HK-2 (cell line): ENCODE data around the gene MSANTD2.

Experiments
- DNase-seq: peaks from one replicate; pipeline ENCODE4 v3.0.0-alpha.2; 2018; ENCODE audit not compliant: unreplicated experiment

MSANTD2 gene

GRCh38 chr11:124737638-124738305 lies 62.4 kb downstream of the MSANTD2 start:
- DNase-seq = no peak

DNA sequence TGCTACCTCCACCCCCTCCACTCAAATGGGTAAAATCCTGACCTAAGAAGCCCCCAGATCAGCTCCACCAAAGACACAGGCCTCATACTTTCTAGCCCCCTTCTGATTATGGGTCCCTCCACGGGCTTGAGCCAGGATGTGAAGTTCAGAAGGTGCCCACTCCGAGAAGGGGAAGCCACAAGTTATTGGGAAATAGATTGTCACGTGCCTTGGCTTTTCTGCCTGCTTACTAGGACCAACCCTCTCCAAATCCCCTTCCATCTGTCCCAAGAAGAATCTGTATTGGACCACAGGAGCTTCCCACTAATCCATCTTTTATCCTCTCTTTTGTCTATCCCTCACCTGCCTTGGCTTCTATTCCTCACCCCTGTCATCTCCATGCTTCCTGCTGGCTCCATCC lies 63.5 kb downstream of the MSANTD2 start:
- DNase-seq = no peak

GRCh38 chr11:124732230-124732629 lies 68.0 kb downstream of the MSANTD2 start:
- DNase-seq = no peak

GRCh38 chr11:124729571-124729970 lies 70.6 kb downstream of the MSANTD2 start:
- no peak for DNase-seq

DNA sequence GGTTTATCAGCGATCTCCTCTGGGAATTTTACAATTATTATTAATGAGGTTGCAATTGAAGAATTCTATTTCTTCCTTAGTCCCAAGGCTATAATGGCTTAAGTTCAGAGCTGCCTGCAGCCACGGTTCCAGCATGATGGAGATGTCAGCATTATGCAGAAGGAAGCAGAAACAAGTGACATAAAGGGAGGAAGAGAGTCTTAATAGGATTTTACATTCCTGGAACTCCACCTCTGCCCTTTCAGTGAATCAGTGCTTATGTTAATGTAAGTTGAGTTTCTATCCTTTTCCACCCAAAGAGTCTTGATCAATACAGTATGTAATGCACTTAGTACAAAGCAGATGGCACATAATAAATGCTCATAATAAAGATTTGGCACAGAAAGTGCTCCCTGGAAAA lies 72.1 kb downstream of the MSANTD2 start:
- no peak for DNase-seq

DNA sequence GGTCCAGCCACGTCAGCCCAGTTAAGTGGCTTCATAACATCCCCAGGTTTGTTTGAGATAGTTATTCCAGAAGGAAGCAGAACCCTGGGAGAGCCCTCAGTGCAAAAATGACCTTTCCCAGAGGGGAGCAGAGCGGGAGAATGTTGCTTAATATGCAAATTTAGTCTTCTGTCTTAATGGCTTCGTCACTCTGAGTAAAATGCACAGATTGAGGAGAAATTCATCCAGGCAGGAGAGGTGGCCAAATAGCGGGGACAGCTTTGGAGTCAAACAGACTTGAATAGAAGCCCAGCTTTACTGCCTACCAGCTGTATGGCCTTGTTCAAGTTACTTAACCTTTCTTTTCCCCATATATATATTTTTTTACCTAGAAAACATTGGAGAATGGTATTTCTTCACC lies 72.7 kb downstream of the MSANTD2 start:
- DNase-seq = no peak

DNA sequence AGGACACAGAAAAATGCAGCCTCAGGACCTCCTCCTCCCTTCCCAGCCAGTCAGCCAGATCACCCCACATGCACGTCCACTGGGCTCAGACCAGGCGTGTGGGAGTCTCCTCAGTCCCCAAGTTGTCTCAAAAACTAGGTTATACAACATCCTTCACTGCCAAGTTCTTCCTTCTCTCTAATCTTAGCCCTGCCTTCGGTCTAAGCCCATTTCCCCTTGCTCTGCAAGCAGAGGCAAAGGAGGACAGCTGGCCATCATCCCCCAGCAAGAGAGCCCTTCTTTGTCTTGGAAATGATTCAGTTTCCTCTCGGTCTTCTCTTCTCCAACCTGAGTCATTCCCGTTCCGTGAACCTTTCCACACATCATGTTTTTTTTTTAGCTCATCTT lies 74.5 kb downstream of the MSANTD2 start:
- DNase-seq = no peak

- no peak for DNase-seq
Observed at GRCh38 chr11:124724979-124725718, 75.1 kb downstream of the MSANTD2 start.

- DNase-seq = no peak
Observed at GRCh38 chr11:124722176-124722575, 78.0 kb downstream of the MSANTD2 start.

DNA sequence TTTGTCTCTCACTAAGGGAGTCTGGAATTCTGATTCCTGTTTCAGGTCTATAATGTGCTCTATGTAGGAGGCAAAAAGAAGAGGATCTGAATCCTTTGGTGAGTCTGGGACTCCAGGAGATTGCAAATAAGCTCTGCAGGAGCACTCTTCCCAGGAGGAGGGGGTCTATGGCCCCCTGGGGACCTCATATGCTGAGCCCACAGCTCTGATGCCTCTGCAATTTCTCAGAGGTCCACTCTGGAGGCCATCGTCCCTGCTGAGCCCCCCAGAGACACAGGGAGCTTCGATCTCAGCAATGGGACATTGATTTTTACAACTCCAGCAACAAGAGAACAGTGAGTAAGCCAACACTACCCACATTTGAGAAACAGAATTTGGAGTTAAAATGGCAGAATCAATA lies 80.7 kb downstream of the MSANTD2 start:
- no peak for DNase-seq

DNA sequence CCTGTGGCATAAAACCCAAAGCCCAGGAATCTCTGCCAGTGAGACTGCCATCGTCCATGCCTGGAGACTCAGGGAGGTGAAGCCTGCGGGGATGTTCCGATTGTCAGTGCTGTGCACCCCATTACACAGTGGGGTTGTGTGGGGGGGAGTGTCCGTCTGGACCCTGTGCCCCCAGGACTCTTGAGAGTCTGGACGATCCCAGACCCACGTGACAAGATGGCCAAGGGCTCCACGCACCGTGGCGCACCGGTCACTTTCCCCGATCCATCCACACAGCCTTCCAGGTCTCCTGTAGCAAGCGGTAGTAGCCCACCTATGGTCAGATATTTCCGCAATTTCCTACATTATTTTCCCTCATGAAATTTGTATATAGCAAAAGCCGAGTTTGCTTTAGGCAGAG lies 81.4 kb downstream of the MSANTD2 start:
- DNase-seq = no peak

DNA sequence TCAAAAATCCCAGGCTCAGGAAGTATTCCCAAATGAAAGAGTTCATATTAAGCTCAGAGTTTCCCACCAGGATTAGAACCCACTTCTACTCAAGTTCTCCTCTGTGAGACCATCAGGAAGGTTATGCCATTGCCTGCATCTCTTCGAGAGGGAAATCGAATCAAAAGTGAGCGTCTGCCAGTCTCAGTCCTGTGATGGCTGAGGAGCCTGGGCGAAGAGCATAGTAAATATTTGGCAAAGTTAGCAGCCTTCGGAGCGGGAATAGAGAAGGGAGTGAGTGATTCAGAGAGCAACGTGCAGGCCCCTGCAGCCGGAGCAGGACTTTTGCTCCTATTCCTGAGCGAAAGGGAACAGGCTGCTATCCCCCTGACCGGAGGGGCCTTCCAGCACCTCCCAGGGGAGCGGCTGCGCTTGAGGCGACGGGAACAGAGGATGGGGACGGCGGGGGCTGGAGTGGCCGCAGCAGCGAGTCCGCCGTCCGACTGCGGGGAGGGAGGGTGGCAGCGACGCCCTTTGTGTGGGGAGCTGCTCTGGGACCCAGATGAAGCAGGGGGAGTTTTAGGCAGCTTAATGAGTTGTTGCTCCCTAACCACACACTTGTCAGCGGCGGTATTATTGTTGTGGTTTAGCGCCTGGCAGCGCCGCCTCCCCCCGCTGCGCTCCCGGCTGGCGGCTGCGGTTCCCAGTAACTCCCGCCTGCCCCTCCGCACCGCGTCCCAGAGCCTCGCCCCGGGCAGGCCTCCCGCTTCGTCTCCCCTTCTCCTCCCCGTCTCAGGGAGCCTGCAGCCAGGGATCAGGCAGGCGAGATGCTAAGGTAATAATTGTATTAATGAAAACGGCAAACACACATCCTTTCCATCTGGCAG lies 82.2 kb downstream of the MSANTD2 start:
- DNase-seq = no peak

DNA sequence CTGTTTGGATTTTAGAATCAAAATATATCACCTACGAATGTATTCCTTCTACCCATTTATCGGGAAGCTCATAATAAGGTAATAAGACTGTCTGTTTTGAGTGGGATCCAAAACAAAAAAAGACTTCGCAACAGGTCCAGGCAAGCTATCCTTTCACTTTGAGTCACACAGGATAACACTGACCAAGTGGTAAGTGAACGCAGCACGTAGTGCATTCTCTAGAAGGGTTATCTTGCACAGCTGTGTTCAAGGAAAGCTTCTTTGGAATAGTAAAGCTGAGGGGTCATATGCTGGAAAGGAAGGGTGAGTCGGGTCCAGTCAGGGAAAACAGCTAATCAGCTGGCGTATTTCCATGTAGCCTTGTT lies 82.8 kb downstream of the MSANTD2 start:
- no peak for DNase-seq

- no peak for DNase-seq
Observed at GRCh38 chr11:124716591-124716990, 83.6 kb downstream of the MSANTD2 start.
